SIG-M5 treated with dmso at 0.1 percent for 504 hours (cell line): ENCODE measurements around the gene FLYWCH2.
"Not testable (repeated sequence)": the region's sequence is repeated elsewhere in the genome, so short reads cannot be mapped to it uniquely, and the experiment has no call there.

ENCODE experiments used
- DNase-seq: peaks from one replicate; lab custom pipeline; 2025; ENCODE audit not compliant: unreplicated experiment; lab: John Stamatoyannopoulos, UW

The FLYWCH2 gene

GRCh38 chr16:2937170-2937569 lies 54.2 kb downstream of the FLYWCH2 start:
- DNase-seq, result no peak

GRCh38 chr16:2938206-2938605 lies 55.2 kb downstream of the FLYWCH2 start:
- no peak for DNase-seq

- no peak for DNase-seq
These were observed 57.0 kb downstream of the FLYWCH2 start for GRCh38 chr16:2939968-2940367.

GRCh38 chr16:2942045-2942444 lies 59.0 kb downstream of the FLYWCH2 start:
- DNase-seq, result no peak

GRCh38 chr16:2943716-2944115 lies 60.7 kb downstream of the FLYWCH2 start:
- not testable (repeated sequence) for DNase-seq

- no peak for DNase-seq
These were observed 63.6 kb downstream of the FLYWCH2 start for GRCh38 chr16:2946649-2947048.
